Endothelial cell (in vitro differentiated cells): ENCODE results near the gene AGPAT3. TPM values are rescaled to one million over a fixed set of nuclear protein-coding genes. Genes with fewer than 3 reads are reported as not detected.
"Not testable (repeated sequence)": the region's sequence is repeated elsewhere in the genome, so short reads cannot be mapped to it uniquely, and the experiment has no call there.

Experiments used
- DNase-seq: peaks from one replicate; pipeline ENCODE4 v3.0.0; 2021; ENCODE audit warnings: low spot score
- H3K27ac Mint-ChIP-seq: one replicate; pipeline ENCODE4 v1.8.0; 2021; ENCODE audit warnings: mixed read lengths, inconsistent platforms; ENCODE audit not compliant: unreplicated experiment
- H3K27me3 Mint-ChIP-seq: one replicate; pipeline ENCODE4 v1.8.0; 2021; ENCODE audit warnings: mild to moderate bottlenecking, moderate library complexity, mixed read lengths, inconsistent platforms; ENCODE audit not compliant: unreplicated experiment
- H3K36me3 Mint-ChIP-seq: one replicate; pipeline ENCODE4 v1.8.0; 2021; ENCODE audit warnings: mild to moderate bottlenecking, low read depth, mixed read lengths, inconsistent platforms; ENCODE audit not compliant: unreplicated experiment
- H3K4me1 Mint-ChIP-seq: one replicate; pipeline ENCODE4 v1.8.0; 2021; ENCODE audit warnings: mild to moderate bottlenecking, mixed read lengths, inconsistent platforms; ENCODE audit not compliant: unreplicated experiment
- H3K4me3 Mint-ChIP-seq: one replicate; pipeline ENCODE4 v1.8.0; 2021; ENCODE audit warnings: mild to moderate bottlenecking, mixed read lengths, inconsistent platforms; ENCODE audit not compliant: unreplicated experiment
- H3K9me3 Mint-ChIP-seq: one replicate; pipeline ENCODE4 v1.8.0; 2021; ENCODE audit warnings: mixed read lengths, inconsistent platforms; ENCODE audit not compliant: unreplicated experiment
- total RNA-seq: library from RNA; stranded (reverse); fragmentation: NEBNext Ultra II Directional; extraction: Animal tissue kit (Norgen Biotek cat#: 25700); gene quantifications from one replicate; pipeline ENCODE4 v1.2.1, GENCODE V29; 2021; ENCODE audit not compliant: unreplicated experiment
- TF ChIP-seq, protein P1 (sequence below): fragments of 200-600 bp; sonication (generic); IDR thresholded peaks from one replicate; pipeline ENCODE4 v1.5.0; 2021; ENCODE audit warnings: antibody characterized with exemption; ENCODE audit not compliant: unreplicated experiment

The AGPAT3 gene
- total RNA-seq, 1 donor from 2014 or later = 22.6 TPM

DNA sequence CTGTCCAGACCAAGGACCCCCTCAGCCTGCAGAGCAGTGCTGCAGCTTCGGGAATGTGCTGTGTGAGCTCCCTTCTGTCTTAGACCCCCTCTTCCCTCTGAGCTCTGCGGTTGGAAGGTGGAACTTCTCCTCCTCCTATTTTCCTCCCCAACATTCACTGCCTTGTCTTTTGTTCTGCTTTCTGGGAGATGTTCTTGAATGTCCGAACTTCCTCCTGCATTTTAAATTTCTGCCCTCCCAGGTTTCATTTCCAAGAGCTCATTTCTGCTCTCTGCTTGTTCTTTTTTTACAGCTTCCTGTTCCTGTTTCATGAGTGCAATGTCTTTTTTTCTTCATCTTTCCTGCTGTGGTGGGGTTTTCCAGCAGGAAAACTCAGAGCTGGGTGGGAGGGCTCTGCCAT, 46.3 kb upstream of the AGPAT3 start:
- no peaks in the 10 kb centered on the region for H3K9me3 Mint-ChIP-seq
- H3K4me1 Mint-ChIP-seq = peaks cover 9% of the 10 kb centered on the region
- H3K27me3 Mint-ChIP-seq = peaks cover 12% of the 10 kb centered on the region
- peak overlapping the region; percentile 80 for H3K27ac Mint-ChIP-seq
- no peak for DNase-seq
- peak overlapping the region; percentile 38 for H3K4me3 Mint-ChIP-seq
- H3K36me3 Mint-ChIP-seq = peaks cover 6% of the 10 kb centered on the region
- TF ChIP-seq, protein P1, sequence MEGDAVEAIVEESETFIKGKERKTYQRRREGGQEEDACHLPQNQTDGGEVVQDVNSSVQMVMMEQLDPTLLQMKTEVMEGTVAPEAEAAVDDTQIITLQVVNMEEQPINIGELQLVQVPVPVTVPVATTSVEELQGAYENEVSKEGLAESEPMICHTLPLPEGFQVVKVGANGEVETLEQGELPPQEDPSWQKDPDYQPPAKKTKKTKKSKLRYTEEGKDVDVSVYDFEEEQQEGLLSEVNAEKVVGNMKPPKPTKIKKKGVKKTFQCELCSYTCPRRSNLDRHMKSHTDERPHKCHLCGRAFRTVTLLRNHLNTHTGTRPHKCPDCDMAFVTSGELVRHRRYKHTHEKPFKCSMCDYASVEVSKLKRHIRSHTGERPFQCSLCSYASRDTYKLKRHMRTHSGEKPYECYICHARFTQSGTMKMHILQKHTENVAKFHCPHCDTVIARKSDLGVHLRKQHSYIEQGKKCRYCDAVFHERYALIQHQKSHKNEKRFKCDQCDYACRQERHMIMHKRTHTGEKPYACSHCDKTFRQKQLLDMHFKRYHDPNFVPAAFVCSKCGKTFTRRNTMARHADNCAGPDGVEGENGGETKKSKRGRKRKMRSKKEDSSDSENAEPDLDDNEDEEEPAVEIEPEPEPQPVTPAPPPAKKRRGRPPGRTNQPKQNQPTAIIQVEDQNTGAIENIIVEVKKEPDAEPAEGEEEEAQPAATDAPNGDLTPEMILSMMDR = no peak

DNA sequence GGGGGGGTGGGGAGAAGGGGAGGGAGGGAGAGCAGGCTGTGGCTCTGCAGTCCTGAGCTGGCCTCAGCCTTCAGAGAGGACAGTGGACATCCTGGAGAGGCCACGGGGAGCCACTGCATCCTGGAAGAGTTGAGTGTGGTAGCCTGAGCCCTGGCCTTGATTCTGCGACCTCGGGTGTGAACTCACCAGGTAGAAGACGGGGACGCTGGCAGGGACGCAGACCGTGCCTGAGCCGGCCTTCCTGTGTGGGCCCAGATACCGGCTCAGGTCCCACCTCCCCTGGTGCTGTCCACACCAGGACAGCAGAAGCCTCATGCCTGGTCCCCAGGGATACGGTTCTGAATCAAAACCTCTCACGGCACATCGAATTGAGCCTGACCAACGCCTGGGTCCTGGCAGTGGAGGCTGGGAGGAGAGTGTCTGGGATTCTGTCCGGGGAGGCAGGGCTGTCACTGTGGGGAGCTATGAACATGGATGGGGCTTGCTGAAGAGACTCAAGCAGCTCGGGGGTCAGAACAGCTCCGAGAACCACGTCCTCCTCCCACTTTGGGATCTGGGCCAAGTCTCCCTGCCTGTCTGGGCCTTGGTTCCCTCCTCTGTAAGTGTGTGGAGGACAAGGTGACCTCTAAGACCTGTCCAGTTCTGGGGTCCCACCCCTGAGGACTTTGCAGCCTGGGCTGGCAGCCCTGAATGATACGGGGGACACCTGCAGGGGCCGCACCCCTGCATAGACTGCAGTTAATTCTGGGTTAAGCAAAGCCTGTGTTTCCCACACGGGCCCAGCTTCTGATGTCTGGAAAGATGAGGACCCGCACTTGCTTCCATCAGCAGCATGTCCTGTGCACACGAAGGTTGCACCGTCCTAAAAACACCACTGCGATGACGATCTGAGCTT, 45.3 kb upstream of the AGPAT3 start:
- no peak overlapping the region for H3K27ac Mint-ChIP-seq
- DNase-seq = no peak
- TF ChIP-seq, protein P1 = no peak
- H3K9me3 Mint-ChIP-seq = no peaks in the 10 kb centered on the region
- H3K36me3 Mint-ChIP-seq = peaks cover 6% of the 10 kb centered on the region
- H3K27me3 Mint-ChIP-seq = peaks cover 11% of the 10 kb centered on the region
- H3K4me3 Mint-ChIP-seq = no peak overlapping the region
- peaks cover 8% of the 10 kb centered on the region for H3K4me1 Mint-ChIP-seq

DNA sequence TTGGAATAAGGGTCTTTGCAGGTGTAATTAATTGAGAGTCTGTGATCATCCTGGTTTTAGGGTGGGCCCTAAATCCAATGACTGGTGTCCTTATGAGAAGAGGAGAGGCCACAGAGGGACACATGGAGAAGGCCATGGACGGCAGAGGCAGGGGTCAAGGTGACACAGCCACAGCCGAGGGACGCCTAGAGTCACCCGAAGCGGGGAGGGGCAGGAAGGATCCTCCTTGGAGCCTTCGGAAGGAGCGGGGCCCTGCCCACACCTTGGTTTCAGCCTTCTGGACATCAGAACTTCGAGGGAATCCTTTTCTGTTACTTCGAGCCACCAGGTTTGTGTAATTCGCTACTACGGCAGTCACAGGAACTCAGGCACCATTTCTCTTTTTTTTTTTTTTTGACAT, 44.6 kb upstream of the AGPAT3 start:
- peaks cover 11% of the 10 kb centered on the region for H3K27me3 Mint-ChIP-seq
- H3K36me3 Mint-ChIP-seq = peaks cover 6% of the 10 kb centered on the region
- H3K4me3 Mint-ChIP-seq = no peak overlapping the region
- no peak for DNase-seq
- peaks cover 5% of the 10 kb centered on the region for H3K4me1 Mint-ChIP-seq
- no peak overlapping the region for H3K27ac Mint-ChIP-seq
- TF ChIP-seq, protein P1 = no peak
- H3K9me3 Mint-ChIP-seq = no peaks in the 10 kb centered on the region

DNA sequence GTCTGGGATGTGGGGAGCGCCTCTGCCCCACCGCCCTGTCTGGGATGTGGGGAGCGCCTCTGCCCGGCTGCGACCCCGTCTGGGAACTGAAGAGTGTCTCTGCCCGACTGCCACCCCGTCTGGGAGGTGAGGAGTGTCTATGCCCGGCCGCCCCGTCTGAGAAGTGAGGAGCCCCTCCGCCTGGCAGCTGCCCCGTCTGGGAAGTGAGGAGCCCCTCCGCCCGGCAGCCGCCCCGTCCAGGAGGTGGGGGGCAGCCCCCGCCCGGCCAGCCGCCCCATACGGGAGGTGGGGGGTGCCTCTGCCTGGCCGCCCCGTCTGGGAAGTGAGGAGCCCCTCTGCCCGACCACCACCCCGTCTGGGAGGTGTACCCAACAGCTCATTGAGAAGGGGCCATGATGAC, 42.9 kb upstream of the AGPAT3 start:
- not testable (repeated sequence) for H3K36me3 Mint-ChIP-seq, DNase-seq, H3K27me3 Mint-ChIP-seq, H3K4me1 Mint-ChIP-seq, H3K4me3 Mint-ChIP-seq, H3K9me3 Mint-ChIP-seq, H3K27ac Mint-ChIP-seq

DNA sequence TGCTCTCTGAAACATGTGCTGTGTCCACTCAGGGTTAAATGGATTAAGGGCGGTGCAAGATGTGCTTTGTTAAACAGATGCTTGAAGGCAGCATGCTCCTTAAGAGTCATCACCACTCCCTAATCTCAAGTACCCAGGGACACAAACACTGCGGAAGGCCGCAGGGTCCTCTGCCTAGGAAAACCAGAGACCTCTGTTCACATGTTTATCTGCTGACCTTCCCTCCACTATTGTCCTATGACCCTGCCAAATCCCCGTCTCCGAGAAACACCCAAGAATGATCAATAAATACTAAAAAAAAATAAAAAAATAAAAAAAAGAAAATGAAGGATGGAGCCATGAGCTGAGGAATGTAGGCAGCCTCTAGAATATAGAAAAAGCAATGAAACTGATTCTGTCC, 42.3 kb upstream of the AGPAT3 start:
- H3K4me3 Mint-ChIP-seq, DNase-seq, H3K9me3 Mint-ChIP-seq, H3K27ac Mint-ChIP-seq, H3K27me3 Mint-ChIP-seq, H3K4me1 Mint-ChIP-seq, H3K36me3 Mint-ChIP-seq: not testable (repeated sequence)
